K562 (cell line): ENCODE results near the gene MYO18A. TPM values are rescaled to one million over a fixed set of nuclear protein-coding genes. Genes with fewer than 3 reads are reported as not detected.

Experiments
- CHD1 ChIP-seq: fragments of 200-600 bp; sonication (generic); IDR thresholded peaks from one replicate; pipeline ENCODE4 v1.6.1; 2012; ENCODE audit warnings: mild to moderate bottlenecking, moderate library complexity, low read length, inconsistent platforms
- MECOM ChIP-seq: fragments of 250-450 bp; sonication (Bioruptor Pico); IDR thresholded peaks from 2 replicates; pipeline ENCODE4 v1.8.0; 2022; ENCODE audit warnings: inconsistent platforms
- PTTG1 ChIP-seq: fragments of 450-650 bp; IDR thresholded peaks from 2 replicates; pipeline ENCODE4 v1.6.1; 2016; ENCODE audit warnings: low read depth, mild to moderate bottlenecking, missing genetic modification characterization, missing compliant biosample characterization
- TBL1XR1 ChIP-seq, 2 experiments: IDR thresholded peaks; 2 replicates each; pipeline ENCODE4 v1.6.1; 2012; ENCODE audit warnings: improper control_type of control experiment in 2 of 2, low read length in 2 of 2, mild to moderate bottlenecking in 1 of 2
- polyA plus RNA-seq, 8 experiments: library from polyadenylated mRNA; depleted of rRNA in 4 of 8; stranded (reverse) in 5 of 8; unstranded in 3 of 8; fragments of >200 nt; fragmentation: Nextera tagmentation in 2 of 8; fragmentation: Illumina TruSeq in 1 of 8; extraction: Ambion mirVana in 2 of 8; extraction: Trizol in 1 of 8; gene quantifications; 2 replicates each; pipeline versions ENCODE4 v1.2.1 to v1.2.3, GENCODE V29; 2011 to 2014; ENCODE audit warnings: inconsistent platforms in 1 of 8, missing spikeins in 1 of 8
- total RNA-seq, 7 experiments: library from RNA; depleted of rRNA in 6 of 7; stranded (reverse); fragments of >200 nt in 6 of 7; fragmentation: Illumina TruSeq in 2 of 7; extraction: Trizol in 2 of 7; gene quantifications; 2 replicates each; pipeline versions ENCODE4 v1.2.1 to v1.2.3, GENCODE V29; 2011 to 2021; ENCODE audit warnings: low replicate concordance in 1 of 7
- TF ChIP-seq, protein P1 (sequence below), 2 experiments: fragments of 450-650 bp; formaldehyde crosslinking in 1 of 2; IDR thresholded peaks; 2 replicates each; pipeline versions ENCODE4 v1.4.0 to v1.6.1; 2014 to 2020; ENCODE audit warnings: mild to moderate bottlenecking in 2 of 2, borderline replicate concordance in 1 of 2, low read depth in 1 of 2
- TF ChIP-seq, protein P2 (sequence below): fragments of 450-650 bp; IDR thresholded peaks from 2 replicates; pipeline ENCODE4 v1.6.1; 2017; ENCODE audit warnings: antibody characterized with exemption

Gene MYO18A
- total and polyA plus RNA-seq, 9 of the 15 experiments (the other 6 are each of a cell fraction or from before 2014, with no cell fraction given): 2.5 to 65.4 (median 17.1) TPM

DNA sequence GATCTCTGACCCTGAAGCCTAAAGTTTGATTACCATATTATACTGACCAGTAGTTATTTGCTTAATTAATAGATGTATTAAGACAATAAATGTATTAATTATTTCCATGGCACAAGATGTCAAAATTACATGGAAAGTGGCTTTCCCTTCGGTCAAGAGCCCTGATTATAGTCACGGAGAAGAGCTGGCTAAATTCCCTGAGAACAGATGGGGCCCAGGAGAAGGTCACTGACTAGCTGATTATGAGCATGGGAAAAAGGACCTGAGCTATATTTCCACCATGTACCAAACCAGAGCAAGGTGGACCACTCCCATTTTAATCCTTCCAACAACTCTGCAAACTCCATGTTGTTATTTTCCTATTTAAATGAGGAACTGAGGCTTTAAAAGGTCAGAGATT lies 12.9 kb upstream of the MYO18A start (continued):
- TF ChIP-seq, protein P1, sequence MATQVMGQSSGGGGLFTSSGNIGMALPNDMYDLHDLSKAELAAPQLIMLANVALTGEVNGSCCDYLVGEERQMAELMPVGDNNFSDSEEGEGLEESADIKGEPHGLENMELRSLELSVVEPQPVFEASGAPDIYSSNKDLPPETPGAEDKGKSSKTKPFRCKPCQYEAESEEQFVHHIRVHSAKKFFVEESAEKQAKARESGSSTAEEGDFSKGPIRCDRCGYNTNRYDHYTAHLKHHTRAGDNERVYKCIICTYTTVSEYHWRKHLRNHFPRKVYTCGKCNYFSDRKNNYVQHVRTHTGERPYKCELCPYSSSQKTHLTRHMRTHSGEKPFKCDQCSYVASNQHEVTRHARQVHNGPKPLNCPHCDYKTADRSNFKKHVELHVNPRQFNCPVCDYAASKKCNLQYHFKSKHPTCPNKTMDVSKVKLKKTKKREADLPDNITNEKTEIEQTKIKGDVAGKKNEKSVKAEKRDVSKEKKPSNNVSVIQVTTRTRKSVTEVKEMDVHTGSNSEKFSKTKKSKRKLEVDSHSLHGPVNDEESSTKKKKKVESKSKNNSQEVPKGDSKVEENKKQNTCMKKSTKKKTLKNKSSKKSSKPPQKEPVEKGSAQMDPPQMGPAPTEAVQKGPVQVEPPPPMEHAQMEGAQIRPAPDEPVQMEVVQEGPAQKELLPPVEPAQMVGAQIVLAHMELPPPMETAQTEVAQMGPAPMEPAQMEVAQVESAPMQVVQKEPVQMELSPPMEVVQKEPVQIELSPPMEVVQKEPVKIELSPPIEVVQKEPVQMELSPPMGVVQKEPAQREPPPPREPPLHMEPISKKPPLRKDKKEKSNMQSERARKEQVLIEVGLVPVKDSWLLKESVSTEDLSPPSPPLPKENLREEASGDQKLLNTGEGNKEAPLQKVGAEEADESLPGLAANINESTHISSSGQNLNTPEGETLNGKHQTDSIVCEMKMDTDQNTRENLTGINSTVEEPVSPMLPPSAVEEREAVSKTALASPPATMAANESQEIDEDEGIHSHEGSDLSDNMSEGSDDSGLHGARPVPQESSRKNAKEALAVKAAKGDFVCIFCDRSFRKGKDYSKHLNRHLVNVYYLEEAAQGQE (IDR thresholded peaks at IDR 0.05; ENCODE audit: borderline replicate concordance): no peak
- TF ChIP-seq, protein P1 (CRISPR knock-in tag; IDR thresholded peaks at IDR 0.05; ENCODE audit: low read depth): no peak
- TF ChIP-seq MECOM (CRISPR knock-in tag) (no peak), PTTG1 (tag) (no peak), CHD1 (no peak), TBL1XR1 (IDR thresholded peaks at IDR 0.05; ENCODE audit: low read length in 2 of 2) (no peak)
- TF ChIP-seq, protein P2, sequence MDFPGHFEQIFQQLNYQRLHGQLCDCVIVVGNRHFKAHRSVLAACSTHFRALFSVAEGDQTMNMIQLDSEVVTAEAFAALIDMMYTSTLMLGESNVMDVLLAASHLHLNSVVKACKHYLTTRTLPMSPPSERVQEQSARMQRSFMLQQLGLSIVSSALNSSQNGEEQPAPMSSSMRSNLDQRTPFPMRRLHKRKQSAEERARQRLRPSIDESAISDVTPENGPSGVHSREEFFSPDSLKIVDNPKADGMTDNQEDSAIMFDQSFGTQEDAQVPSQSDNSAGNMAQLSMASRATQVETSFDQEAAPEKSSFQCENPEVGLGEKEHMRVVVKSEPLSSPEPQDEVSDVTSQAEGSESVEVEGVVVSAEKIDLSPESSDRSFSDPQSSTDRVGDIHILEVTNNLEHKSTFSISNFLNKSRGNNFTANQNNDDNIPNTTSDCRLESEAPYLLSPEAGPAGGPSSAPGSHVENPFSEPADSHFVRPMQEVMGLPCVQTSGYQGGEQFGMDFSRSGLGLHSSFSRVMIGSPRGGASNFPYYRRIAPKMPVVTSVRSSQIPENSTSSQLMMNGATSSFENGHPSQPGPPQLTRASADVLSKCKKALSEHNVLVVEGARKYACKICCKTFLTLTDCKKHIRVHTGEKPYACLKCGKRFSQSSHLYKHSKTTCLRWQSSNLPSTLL: no peak
- TF ChIP-seq, all 486 proteins: peak for 0
